HFFc6 (cell line): Measurements from ENCODE around the gene ARID5B. TPM values are rescaled to one million over a fixed set of nuclear protein-coding genes. Genes with fewer than 3 reads are reported as not detected.

Source experiments
- DNase-seq: peaks from one replicate; pipeline ENCODE4 v3.0.0-alpha.2; 2018
- H3K27ac Mint-ChIP-seq: 2 replicates; pipeline ENCODE4 v1.8.0; 2020; ENCODE audit warnings: mild to moderate bottlenecking, mixed read lengths
- H3K27me3 Mint-ChIP-seq: 2 replicates; pipeline ENCODE4 v1.8.0; 2021; ENCODE audit warnings: mild to moderate bottlenecking, moderate library complexity, mixed read lengths; ENCODE audit not compliant: insufficient read depth
- H3K36me3 Mint-ChIP-seq: 2 replicates; pipeline ENCODE4 v1.8.0; 2021; ENCODE audit warnings: low read depth, mixed read lengths
- H3K4me1 Mint-ChIP-seq: 2 replicates; pipeline ENCODE4 v1.8.0; 2020; ENCODE audit warnings: low read depth, mixed read lengths
- H3K4me3 Mint-ChIP-seq: 2 replicates; pipeline ENCODE4 v1.8.0; 2020; ENCODE audit warnings: mild to moderate bottlenecking, moderate library complexity, mixed read lengths
- H3K9me3 Mint-ChIP-seq: 2 replicates; pipeline ENCODE4 v1.8.0; 2020; ENCODE audit warnings: mild to moderate bottlenecking, mixed read lengths
- CTCF ChIP-seq: fragments of 200-600 bp; sonication (generic); IDR thresholded peaks from 2 replicates; pipeline ENCODE4 v1.5.0; 2021; ENCODE audit warnings: antibody characterized with exemption, mild to moderate bottlenecking
- total RNA-seq, 6 experiments: library from RNA; stranded (reverse); fragmentation: NEBNext Ultra II Directional; extraction: Animal tissue kit (Norgen Biotek cat#: 25700); gene quantifications; 2 replicates in 1 of 6; 3 replicates in 5 of 6; pipeline ENCODE4 v1.2.3, GENCODE V29; 2021

Gene ARID5B
- total RNA-seq, 6 experiments from 2014 or later, result 102 to 142 (median 131) TPM

GRCh38 chr10:61918989-61919388 lies 17.5 kb downstream of the ARID5B start:
- no peak for DNase-seq
- Mint-ChIP-seq H3K4me3 (no peak overlapping the region), H3K4me1 (peaks cover 53% of the 10 kb centered on the region), H3K27ac (peak overlapping the region; percentile 40; the same call in 1 of the 2 replicates), H3K9me3 (no peaks in the 10 kb centered on the region), H3K27me3 (peaks cover 2% of the 10 kb centered on the region; the same call in 1 of the 2 replicates), H3K36me3 (peaks cover 46% of the 10 kb centered on the region)
- TF ChIP-seq CTCF, result no peak

- Mint-ChIP-seq H3K27ac (peak overlapping the region; percentile 25), H3K4me1 (peaks cover 60% of the 10 kb centered on the region), H3K4me3 (no peak overlapping the region), H3K27me3 (peaks cover 2% of the 10 kb centered on the region; the same call in 1 of the 2 replicates), H3K36me3 (peaks cover 48% of the 10 kb centered on the region), H3K9me3 (no peaks in the 10 kb centered on the region)
- TF ChIP-seq CTCF, result no peak
- DNase-seq, result no peak
Observed at GRCh38 chr10:61919646-61920215, 18.2 kb downstream of the ARID5B start.

GRCh38 chr10:61921143-61921542 lies 19.6 kb downstream of the ARID5B start:
- peaks cover 2% of the 10 kb centered on the region; the same call in 1 of the 2 replicates for H3K27me3 Mint-ChIP-seq
- no peak overlapping the region for H3K4me3 Mint-ChIP-seq
- no peak for DNase-seq
- no peak for TF ChIP-seq CTCF
- peaks cover 69% of the 10 kb centered on the region for H3K4me1 Mint-ChIP-seq
- no peak overlapping the region for H3K27ac Mint-ChIP-seq
- H3K36me3 Mint-ChIP-seq, result peaks cover 54% of the 10 kb centered on the region
- no peaks in the 10 kb centered on the region for H3K9me3 Mint-ChIP-seq

GRCh38 chr10:61923210-61923949 lies 21.9 kb downstream of the ARID5B start:
- Mint-ChIP-seq H3K27me3 (peaks cover 2% of the 10 kb centered on the region; the same call in 1 of the 2 replicates), H3K4me1 (peaks cover 57% of the 10 kb centered on the region), H3K27ac (peak overlapping the region; percentile 27), H3K4me3 (0 out of 2 replicates have a peak overlapping the region, but pooled peaks have one; percentile 1), H3K36me3 (peaks cover 50% of the 10 kb centered on the region), H3K9me3 (no peaks in the 10 kb centered on the region)
- no peak for TF ChIP-seq CTCF
- peak; percentile 50 for DNase-seq

- Mint-ChIP-seq H3K4me3 (0 out of 2 replicates have a peak overlapping the region, but pooled peaks have one; percentile 1), H3K9me3 (no peaks in the 10 kb centered on the region), H3K4me1 (peaks cover 52% of the 10 kb centered on the region), H3K27ac (peak overlapping the region; percentile 27; the same call in 1 of the 2 replicates), H3K36me3 (peaks cover 50% of the 10 kb centered on the region), H3K27me3 (peaks cover 2% of the 10 kb centered on the region; the same call in 1 of the 2 replicates)
- no peak for DNase-seq
- TF ChIP-seq CTCF, result no peak
Observed at GRCh38 chr10:61923950-61924274, 22.4 kb downstream of the ARID5B start.
